Effector CD8-positive, alpha-beta T cell (primary cell): ENCODE data around the gene TDO2.
"Not testable (repeated sequence)": the region's sequence is repeated elsewhere in the genome, so short reads cannot be mapped to it uniquely, and the experiment has no call there.

ENCODE experiments used
- DNase-seq: peaks from one replicate; lab custom pipeline; 2025; lab: John Stamatoyannopoulos, UW

TDO2 gene

GRCh38 chr4:155907556-155907955 is 4.1 kb downstream of the TDO2 start:
- no peak for DNase-seq

DNA sequence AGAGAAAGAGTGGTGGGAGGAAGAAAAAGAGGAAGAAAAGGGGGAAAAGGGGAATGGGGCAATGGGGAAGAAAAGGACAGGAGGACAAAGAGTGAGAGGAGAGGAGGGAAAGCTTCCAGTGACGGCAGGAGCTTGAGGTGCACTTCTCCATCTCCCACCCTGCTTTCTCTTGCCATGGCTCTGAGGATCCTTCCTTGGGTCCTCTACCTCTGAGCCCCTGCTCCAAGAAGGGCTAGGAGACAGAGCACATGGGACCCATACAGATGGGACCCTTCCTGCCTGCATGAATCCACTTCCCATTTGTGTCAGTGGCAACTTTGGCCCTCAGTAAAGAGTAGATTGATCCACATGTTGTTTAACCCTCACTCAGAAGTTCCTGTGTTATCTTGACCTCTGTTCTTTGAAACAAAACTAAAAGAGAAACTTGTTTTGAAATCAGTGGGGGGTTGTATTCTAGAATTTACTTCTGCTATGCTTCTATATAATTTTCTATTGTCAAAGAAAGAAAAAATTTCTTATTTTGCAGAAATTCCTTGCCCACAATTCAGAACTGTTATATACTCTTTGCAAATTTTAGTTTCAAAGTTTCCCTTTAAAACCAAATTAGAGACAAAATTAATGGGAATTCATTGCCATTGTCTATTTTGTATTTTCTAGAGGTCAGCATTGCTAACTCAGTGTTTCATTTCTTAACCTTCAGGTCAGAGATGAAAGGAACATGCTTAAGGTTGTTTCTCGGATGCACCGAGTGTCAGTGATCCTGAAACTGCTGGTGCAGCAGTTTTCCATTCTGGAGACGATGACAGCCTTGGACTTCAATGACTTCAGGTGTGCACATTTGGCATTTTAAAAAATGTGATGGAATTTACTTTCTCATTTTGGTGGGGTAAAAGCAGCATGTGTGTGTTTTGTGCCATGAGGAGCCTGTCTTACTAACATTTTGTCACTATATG is 5.0 kb downstream of the TDO2 start:
- DNase-seq: no peak

DNA sequence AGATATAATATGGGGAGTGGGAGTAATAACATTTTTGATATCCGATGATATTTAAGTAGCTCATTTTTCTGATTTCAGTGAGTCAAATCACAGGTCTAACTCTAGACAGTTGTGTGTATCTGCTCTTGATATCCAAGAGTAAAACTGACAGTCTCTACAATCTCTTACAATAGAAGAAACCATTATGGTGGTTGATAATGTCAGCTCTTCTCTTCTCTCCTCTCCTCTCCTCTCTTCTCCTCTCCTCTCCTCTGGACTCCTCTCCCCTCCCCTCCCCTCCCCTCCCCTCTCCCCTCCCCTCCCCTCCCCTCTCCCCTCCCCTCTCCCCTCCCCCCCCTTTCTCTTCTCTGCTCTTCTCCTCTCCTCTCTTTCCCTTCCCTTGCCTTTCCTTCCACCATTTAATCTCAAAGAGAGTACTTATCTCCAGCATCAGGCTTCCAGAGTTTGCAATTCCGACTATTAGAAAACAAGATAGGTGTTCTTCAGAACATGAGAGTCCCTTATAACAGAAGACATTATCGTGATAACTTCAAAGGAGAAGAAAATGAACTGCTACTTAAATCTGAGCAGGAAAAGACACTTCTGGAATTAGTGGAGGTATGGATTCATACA is 6.2 kb downstream of the TDO2 start:
- DNase-seq: no peak

- no peak for DNase-seq
Observed at GRCh38 chr4:155911905-155912304, 8.4 kb downstream of the TDO2 start.

GRCh38 chr4:155914782-155915181 is 11.3 kb downstream of the TDO2 start:
- DNase-seq: no peak

DNA sequence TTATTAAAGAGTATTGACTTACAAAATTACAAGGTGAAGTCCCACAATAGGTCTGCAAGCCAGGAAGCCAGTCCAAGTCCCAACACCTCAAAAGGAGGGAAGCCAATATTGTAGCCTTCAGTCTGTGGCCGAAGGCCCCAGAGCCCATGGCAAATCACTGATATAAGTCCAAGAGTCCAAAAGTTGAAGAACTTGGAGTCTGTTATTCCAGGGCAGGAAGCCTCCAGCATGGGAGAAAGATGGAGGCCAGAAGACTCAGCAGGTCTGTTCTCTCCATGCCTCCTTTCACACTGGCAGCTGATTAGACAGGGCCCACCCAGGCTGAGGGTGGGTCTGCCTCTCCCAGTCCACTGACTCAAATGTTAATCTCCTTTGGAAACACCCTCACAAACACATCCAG is 18.1 kb downstream of the TDO2 start:
- DNase-seq: no peak

DNA sequence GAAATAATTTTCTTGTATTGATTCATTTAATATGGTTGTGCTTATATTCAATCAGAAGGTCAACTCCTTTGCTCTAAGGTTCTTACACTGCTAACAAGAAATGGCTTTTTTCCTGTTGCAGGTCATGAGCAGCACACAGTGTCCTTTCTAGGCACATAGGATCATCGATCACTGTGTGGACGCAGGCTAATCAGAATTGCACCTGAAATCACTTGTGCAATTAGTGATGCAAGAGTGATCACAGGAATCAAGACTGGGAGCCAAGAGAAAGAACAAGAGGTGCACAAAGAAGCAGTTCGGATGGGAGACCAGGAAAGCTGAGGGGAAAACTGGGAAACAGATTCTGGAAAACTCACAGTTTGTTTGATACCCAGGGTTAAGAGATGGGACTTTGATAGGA is 21.1 kb downstream of the TDO2 start:
- DNase-seq: no peak

- no peak for DNase-seq
Observed at GRCh38 chr4:155929833-155930232, 26.3 kb downstream of the TDO2 start.

- no peak for DNase-seq
Observed at GRCh38 chr4:155930330-155930729, 26.8 kb downstream of the TDO2 start.

DNA sequence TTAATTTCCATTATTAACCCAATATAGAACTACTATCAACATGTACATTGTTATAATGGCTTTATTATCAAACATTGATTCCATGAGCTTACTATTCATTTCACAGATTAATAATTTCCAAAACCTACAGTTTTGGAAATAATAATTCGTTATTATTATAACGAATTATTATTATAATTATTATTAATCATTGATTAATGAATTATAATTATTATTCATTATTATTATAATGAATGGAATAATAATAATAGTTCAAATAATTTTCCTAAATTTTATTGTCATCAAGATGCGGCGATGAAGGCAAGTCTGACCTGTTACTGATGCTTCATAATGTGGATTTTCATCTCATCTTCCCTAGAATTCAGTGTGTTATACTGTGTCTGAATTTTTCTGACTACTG is 28.1 kb downstream of the TDO2 start:
- no peak for DNase-seq

DNA sequence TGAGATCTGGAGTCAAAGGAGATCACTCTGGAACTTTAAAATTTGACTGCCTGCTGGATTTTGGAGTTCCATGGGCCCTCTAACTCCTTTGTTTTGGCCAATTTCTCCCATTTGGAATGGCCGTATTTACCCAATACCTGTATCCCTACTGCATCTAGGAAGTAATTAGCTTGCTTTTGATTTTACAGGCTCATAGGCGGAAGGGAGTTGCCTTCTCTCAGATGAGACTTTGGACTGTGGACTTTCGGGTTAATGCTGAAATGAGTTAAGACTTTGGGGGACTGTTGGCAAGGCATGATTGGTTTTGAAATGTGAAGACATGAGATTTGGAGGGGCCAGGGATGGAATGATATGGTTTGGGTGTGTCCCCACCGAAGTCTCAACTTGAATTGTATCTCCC is 31.1 kb downstream of the TDO2 start:
- DNase-seq: not testable (repeated sequence)

GRCh38 chr4:155935389-155935986 is 32.0 kb downstream of the TDO2 start:
- no peak for DNase-seq

GRCh38 chr4:155941085-155941790 is 37.7 kb downstream of the TDO2 start:
- DNase-seq: no peak

DNA sequence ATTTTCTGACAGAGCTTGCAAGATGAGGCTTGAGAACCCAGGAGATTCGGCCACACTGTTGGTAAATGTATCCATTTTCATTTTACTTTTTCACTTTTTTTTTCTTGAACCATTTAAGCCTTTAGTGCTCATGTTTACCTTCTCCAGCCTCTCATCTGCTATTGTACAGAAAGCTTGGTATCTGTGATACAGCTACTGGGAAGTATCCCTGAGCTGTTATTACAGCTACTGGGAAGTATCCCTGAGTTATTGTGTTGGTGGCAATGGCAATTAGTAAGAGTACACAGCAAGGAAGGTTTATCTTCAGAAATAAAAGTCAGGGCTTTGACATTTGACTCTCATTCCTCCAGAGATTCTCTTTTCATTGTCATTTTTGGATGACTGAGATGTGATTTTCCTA is 38.3 kb downstream of the TDO2 start:
- no peak for DNase-seq

DNA sequence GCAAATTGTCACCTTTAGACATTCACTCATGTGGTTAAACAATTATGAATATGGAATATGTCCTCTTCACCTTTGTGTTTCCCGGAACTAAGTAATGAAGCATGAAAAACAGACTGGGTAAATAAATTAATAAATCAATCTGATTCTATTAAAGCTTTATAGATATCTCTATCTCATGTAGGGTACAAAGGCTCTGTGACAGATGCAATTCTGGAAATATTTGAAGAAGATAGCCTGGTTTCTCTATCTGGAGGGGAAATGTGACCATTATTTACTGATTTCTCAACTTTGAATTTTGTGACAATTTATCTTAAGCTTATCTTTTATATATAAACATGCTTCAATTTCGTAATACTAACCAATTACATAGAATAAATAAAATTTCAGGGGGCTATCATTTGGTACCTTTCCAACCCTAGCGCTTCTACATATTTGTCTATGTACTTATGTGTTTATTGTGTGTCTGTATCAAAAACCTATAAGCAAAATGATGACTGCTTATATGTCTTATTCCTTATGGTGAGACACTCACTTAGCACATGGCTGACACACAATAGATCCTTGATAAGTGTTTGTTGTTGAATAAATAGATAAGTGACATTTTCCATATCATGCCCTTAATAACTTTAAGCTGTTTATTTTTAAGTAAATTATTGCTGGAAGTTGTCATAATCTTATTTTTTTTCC is 40.3 kb downstream of the TDO2 start:
- no peak for DNase-seq

DNA sequence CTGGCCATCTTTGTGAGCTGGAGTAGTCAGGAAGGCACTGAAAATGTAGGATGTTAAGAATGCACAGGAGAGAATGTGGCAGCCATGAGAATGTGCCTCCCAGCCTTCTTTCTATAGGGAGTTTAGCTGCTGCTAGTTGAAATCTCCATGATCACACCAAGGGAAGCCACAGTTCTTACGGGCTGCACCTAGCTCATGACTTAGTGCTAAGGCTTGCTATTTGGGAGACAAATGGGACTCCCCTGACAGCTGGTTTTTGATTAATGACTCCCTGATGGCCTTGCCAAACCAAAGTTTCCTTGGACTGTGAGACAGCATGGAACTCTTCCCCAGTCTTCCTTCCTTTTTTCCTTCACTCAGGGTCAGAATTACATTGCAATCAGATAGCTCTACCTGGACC is 41.0 kb downstream of the TDO2 start:
- DNase-seq: no peak

GRCh38 chr4:155946486-155946885 is 43.0 kb downstream of the TDO2 start:
- no peak for DNase-seq

DNA sequence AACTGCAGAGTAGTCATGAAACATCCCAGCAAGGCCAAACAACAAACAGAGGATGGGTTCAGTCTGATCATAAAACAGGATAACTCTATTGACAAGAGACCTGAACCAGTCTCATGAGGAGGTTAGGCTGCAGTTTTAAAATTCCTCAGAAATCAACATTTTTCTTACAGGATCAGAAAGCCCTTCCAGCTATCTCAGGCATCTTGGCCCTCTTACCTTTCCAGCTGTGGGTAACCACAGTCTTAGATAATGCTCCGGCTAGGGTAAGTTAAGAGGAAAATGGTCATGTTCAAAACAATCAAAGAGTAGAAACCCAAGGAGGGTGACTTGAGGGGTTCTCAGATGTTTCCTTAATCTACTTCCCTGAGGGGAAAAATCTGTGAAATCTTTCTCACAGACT is 45.0 kb downstream of the TDO2 start:
- DNase-seq: no peak

- no peak for DNase-seq
Observed at GRCh38 chr4:155950461-155950860, 47.0 kb downstream of the TDO2 start.

DNA sequence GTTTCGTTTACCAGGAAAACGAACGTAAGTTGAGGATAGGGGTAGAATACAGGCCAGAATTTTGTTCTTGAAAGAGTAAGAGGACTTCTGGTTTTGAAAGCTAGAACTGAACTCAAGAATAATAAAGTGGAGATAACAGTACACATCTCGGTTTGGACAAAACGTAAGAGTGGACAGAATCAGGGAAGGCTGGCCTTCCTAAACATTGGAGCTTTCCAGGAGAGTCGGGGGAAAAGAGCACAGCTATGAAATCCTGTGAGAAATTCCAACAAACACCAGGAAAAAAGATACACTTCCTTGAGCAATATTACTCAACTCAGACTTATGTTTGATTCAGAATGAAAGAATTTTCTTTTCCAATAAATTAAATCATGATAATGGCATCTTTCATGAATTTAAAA is 49.0 kb downstream of the TDO2 start:
- DNase-seq: no peak

DNA sequence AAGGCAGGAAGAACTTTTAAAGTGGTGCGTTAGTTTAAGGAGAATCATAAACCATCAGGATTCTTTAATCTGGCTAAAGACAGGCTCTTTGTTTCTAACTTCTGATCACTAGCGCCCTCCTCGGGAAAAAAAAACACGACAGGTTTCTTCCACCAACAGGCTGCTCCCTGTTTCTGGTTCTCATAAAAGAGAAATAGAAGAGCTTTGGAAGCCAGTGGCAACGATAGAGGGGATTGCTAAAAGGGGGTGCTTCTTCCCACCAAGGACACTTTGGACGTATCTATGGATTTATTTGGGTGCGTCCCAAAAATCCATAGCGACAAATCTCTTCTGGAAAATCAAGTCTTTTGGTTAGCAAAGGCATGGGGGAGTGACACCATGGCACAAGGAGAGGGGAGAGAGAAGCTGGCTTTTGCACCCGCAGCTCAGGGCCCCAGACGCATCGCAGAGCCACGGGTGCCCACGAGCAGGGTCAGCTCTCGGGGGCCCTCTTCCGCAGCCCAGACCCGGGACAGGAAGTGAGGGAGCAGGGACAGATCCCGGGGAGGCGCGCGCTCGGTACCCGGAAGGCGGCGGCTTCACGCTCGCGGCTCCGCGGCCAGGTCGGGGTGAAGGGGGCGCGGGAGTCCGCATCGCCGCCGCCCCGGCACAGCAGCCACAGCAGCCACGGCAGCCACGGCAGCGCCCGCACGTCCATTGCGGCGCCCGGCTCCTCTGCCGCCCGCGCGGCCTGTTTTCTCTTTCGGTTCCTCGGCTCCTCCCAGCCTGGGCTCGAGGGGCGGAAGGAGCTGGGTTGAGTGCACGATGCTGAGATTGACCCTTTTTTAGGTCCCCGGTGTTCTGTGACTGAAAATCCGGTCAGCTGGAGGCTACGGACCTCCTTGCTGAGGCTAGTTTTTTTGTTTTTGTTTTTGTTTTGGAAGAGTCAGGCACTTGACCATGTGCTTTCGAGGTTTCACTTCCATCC is 49.9 kb downstream of the TDO2 start, which contains the start of gene CTSO:
TSS of gene CTSO (minus strand) at position 716 of the 967 bp plus-strand sequence. CDS start at position 697, 19 bp downstream.
- peak; percentile 50 for DNase-seq
